Mucosa of rectum (tissue), 2 donors: Measurements from ENCODE around the gene EPM2A.

Experiments
- H3K27ac ChIP-seq, 2 donors: one replicate each; pipeline ENCODE4 v1.7.0; 2013; ENCODE audit warnings: inconsistent platforms in 2 of 2, low read depth in 2 of 2, low read length in 2 of 2
- H3K27me3 ChIP-seq, 2 donors: one replicate each; pipeline ENCODE4 v1.7.0; 2013; ENCODE audit warnings: low read length in 2 of 2; ENCODE audit not compliant: control insufficient read depth in 2 of 2, insufficient read depth in 2 of 2
- H3K36me3 ChIP-seq, 2 donors: one replicate each; pipeline ENCODE4 v1.7.0; 2013; ENCODE audit warnings: low read length in 2 of 2; ENCODE audit not compliant: control insufficient read depth in 2 of 2, insufficient read depth in 2 of 2
- H3K4me1 ChIP-seq, 2 donors: one replicate each; pipeline ENCODE4 v1.7.0; 2013; ENCODE audit warnings: low read length in 2 of 2, mild to moderate bottlenecking in 1 of 2; ENCODE audit not compliant: control insufficient read depth in 2 of 2, insufficient read depth in 2 of 2
- H3K4me3 ChIP-seq, 2 donors: one replicate each; pipeline ENCODE4 v1.7.0; 2013; ENCODE audit warnings: low read length in 2 of 2
- H3K9ac ChIP-seq, 2 donors: one replicate each; pipeline ENCODE4 v1.7.0; 2013; ENCODE audit warnings: low read length in 2 of 2, low read depth in 1 of 2, mild to moderate bottlenecking in 1 of 2
- H3K9me3 ChIP-seq, 2 donors: one replicate each; pipeline ENCODE4 v1.7.0; 2013; ENCODE audit warnings: low read length in 2 of 2; ENCODE audit not compliant: control insufficient read depth in 2 of 2
- donor health status: healthy.
- donor health status: Normal muscosa, but diverticular disease.

Gene EPM2A

DNA sequence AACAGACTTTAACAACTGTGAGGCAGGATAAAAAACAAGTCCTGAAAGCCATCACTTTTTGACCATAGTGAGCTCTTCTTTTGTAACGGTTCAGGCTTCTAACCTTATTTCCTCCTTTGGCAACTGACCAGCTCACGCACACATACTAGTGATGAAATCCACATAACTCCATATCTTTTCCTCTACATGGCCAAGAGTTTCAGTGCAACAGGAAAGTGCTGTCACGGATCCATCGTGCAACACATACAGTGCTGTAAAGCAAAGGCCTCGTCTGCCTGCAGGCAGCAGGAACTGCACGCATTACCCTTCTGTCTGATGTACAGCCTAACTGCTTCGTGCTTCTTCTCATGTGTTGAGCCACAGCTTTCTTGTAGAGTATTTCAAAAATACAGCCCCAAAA is 108.5 kb downstream of the EPM2A start:
- Histone ChIP-seq H3K4me1 (no peaks in the 10 kb centered on the region), H3K36me3 (peaks cover 0 to 2% of the 10 kb centered on the region in 2 donors), H3K9me3 (no peaks in the 10 kb centered on the region), H3K27me3 (no peaks in the 10 kb centered on the region), H3K27ac (no peak overlapping the region), H3K9ac (no peak overlapping the region), H3K4me3 (no peak overlapping the region)

DNA sequence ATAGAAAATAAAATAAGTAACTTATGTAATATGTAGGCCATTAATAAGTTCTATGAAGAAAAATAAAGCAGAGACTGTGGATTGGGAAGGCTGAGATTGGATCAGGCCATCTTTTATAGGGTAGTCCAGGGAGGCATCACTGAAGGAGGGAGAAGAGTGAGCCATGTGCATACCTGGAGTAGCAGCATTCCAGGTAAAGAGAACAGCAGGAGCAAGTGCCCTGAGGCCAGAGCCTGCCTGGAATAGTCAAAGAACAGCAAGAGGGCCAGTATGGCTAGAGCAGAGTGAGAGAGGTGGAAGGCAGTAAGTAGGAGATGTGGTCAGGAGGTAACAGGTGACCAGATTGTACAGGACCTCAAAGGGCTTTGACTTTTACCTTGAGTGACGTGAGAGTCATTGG is 112.1 kb downstream of the EPM2A start:
- Histone ChIP-seq H3K4me3 (no peak overlapping the region), H3K36me3 (peaks cover 0 to 2% of the 10 kb centered on the region in 2 donors), H3K27me3 (no peaks in the 10 kb centered on the region), H3K4me1 (no peaks in the 10 kb centered on the region), H3K27ac (no peak overlapping the region), H3K9me3 (no peaks in the 10 kb centered on the region), H3K9ac (no peak overlapping the region)

DNA sequence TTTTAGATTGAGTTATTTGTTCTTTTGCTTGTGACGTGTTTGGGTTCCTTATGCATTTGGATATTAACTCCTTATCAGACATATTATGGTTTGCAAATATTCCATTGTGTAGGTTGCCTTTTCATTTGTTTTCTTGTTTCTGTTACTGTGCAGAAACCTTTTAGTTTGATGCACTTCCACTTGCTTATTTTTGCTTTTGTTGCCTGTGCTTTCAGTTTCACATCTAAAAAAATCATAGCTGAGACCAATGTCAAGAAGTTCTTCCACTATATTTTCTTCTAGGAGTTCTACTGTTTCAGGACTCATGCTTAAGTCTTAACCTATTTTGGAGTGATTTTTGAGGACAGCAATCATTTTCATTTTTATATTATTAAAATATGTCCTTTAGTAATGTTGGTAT is 113.5 kb downstream of the EPM2A start:
- no peaks in the 10 kb centered on the region for H3K27me3 ChIP-seq
- no peak overlapping the region for H3K9ac ChIP-seq
- H3K4me3 ChIP-seq = no peak overlapping the region
- H3K36me3 ChIP-seq = no peaks in the 10 kb centered on the region
- no peak overlapping the region for H3K27ac ChIP-seq
- no peaks in the 10 kb centered on the region for H3K4me1 ChIP-seq
- no peaks in the 10 kb centered on the region for H3K9me3 ChIP-seq

DNA sequence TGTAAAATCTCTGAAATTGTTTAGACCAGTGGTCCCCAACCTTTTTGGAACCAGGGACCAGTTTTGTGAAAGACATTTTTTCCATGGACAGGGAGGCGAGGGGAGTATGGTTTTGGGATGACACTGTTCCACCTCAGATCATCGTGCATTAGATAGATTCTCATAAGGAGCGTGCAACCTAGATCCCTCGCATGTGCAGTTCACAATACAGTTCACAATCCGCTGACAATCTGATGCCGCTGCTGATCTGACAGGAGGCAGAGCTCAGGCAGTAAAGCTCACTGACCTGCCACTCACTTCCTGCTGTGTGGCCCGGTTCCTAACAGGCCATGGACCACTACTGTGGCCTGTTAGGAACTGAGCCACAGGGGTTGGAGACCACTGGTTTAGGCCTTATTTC is 115.2 kb downstream of the EPM2A start:
- Histone ChIP-seq H3K9me3 (no peaks in the 10 kb centered on the region), H3K4me1 (no peaks in the 10 kb centered on the region), H3K9ac (no peak overlapping the region), H3K27ac (no peak overlapping the region), H3K4me3 (no peak overlapping the region), H3K27me3 (no peaks in the 10 kb centered on the region), H3K36me3 (no peaks in the 10 kb centered on the region)

DNA sequence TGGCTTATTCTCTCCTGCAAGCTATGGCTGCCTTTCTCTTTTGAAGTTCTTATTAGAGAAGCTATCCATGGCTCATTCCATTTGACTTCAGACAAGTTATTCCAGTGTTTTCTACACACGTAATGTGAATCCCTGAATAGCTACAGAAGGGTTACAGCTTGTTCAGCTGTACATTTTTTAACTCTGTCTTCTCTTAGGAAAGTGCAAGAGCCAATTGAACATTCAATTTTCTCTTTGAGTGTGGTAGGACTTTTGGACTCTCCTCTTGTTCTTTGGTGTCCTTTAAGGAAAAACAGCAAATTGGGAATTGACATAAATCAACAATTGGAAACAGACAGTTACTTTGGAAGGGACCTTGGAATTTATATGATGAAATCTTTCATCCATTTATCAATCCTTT is 125.8 kb downstream of the EPM2A start:
- Histone ChIP-seq H3K9me3 (no peaks in the 10 kb centered on the region), H3K27ac (no peak overlapping the region), H3K4me3 (no peak overlapping the region), H3K4me1 (no peaks in the 10 kb centered on the region), H3K9ac (no peak overlapping the region), H3K27me3 (no peaks in the 10 kb centered on the region), H3K36me3 (no peaks in the 10 kb centered on the region)

DNA sequence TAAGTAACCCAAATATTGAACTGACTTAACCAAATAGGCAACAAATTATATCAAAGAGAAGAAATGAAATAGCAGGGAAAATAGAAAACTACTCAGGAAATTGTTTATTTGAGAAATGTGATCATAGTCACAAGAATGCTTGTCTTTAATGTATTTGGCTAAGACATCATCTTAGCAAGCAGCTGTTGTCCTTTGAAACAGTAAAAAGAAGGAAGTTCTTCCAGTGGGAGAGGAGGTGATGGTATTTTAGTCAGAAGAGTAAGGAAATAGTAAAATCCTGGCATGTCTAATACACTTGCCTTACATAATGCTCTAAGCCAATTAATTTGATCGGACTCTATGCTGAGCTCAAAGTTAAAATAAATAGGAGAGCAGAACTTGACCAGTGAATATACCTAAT is 126.5 kb downstream of the EPM2A start:
- no peaks in the 10 kb centered on the region for H3K36me3 ChIP-seq
- no peak overlapping the region for H3K4me3 ChIP-seq
- H3K9ac ChIP-seq = no peak overlapping the region
- H3K4me1 ChIP-seq = no peaks in the 10 kb centered on the region
- H3K27me3 ChIP-seq = no peaks in the 10 kb centered on the region
- no peaks in the 10 kb centered on the region for H3K9me3 ChIP-seq
- no peak overlapping the region for H3K27ac ChIP-seq

DNA sequence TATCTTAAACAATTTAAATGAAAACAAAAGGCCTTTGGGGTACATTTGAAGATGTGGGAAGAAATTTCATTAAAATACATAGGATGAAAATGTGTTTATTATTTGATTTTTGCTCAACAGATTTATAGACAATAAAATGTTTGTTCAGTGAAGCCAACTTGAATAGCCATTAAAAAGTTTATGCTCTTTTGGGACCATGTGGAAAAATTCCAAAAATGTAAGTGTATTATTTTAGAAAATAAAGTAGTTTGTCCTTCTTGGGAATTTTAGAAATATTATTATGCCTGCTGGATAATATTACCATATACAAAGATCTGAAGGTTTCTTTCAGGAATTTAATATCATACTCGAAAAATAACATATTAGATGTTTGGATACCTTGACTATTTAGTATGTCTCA is 131.3 kb downstream of the EPM2A start:
- Histone ChIP-seq H3K4me3 (no peak overlapping the region), H3K9ac (no peak overlapping the region), H3K27ac (no peak overlapping the region), H3K36me3 (no peaks in the 10 kb centered on the region), H3K9me3 (no peaks in the 10 kb centered on the region), H3K4me1 (no peaks in the 10 kb centered on the region), H3K27me3 (no peaks in the 10 kb centered on the region)

DNA sequence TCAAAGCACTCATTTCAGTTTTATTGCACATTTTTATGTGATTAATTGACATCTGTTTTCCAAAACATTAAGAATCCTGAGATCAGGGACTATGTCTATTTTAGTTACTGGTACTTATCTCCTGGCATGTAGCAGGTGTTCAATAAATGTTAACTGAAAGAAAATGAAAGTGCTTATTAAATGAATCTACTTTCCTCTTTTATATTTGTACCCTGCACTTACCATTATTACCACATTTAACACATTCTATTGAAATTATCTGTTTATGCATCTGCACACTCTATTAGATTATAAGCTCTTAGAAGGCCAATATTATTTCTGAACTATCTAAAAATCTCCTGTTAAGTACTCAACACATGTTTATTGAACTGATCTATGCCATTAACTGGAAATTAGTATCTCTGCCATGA is 131.9 kb downstream of the EPM2A start:
- Histone ChIP-seq H3K9me3 (no peaks in the 10 kb centered on the region), H3K9ac (no peak overlapping the region), H3K27ac (no peak overlapping the region), H3K36me3 (no peaks in the 10 kb centered on the region), H3K27me3 (no peaks in the 10 kb centered on the region), H3K4me3 (no peak overlapping the region), H3K4me1 (no peaks in the 10 kb centered on the region)

DNA sequence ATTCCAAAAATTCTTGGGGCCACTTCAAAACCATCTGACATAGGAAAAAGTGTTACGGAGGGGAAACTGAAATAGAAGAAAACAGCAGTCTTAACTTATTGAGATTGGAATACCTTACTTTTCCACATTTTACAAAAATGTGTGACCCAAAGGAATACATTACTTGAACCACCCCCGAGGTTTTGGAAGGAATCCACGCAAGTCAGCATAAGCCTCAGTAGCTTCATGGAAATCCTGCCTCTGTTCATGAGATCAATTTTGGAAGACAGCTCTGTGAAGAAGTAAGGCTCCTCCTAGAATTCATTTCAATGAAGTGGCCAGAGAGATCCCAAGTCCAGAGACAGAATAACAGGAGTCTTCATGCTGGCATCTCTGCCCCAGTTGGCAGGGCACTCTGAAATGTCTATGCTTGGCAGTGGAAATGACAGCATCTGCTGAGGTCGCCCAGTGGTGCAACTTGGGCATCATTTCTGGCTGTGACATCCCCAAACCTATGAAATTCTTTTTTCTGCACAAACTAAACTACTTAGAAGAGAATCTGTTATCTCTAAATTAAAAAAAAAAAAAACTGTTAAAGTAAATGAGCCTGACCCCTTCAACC is 132.5 kb downstream of the EPM2A start:
- no peaks in the 10 kb centered on the region for H3K4me1 ChIP-seq
- no peak overlapping the region for H3K9ac ChIP-seq
- H3K4me3 ChIP-seq = no peak overlapping the region
- no peak overlapping the region for H3K27ac ChIP-seq
- no peaks in the 10 kb centered on the region for H3K27me3 ChIP-seq
- no peaks in the 10 kb centered on the region for H3K36me3 ChIP-seq
- H3K9me3 ChIP-seq = no peaks in the 10 kb centered on the region

DNA sequence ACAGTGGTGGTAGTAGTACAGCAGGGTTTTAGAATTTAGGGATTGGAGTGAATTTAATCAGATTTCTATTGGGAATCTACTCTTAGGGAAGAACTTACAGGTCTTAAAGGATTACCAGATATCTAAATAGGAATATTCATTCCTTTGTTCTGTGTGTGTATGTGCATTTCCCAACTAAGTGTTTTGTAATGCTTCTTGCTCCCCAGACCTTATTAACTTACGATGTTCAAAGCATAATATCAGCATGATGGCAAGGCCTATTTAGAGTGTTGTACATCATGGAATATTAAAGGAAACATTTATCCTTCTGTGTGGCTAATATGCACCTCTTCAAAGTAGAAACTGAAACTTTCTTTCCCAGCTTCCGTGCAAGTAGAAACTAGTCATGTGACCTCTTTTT is 133.9 kb downstream of the EPM2A start:
- no peaks in the 10 kb centered on the region for H3K4me1 ChIP-seq
- no peaks in the 10 kb centered on the region for H3K27me3 ChIP-seq
- no peaks in the 10 kb centered on the region for H3K9me3 ChIP-seq
- H3K4me3 ChIP-seq = no peak overlapping the region
- H3K27ac ChIP-seq = no peak overlapping the region
- no peak overlapping the region for H3K9ac ChIP-seq
- no peaks in the 10 kb centered on the region for H3K36me3 ChIP-seq

DNA sequence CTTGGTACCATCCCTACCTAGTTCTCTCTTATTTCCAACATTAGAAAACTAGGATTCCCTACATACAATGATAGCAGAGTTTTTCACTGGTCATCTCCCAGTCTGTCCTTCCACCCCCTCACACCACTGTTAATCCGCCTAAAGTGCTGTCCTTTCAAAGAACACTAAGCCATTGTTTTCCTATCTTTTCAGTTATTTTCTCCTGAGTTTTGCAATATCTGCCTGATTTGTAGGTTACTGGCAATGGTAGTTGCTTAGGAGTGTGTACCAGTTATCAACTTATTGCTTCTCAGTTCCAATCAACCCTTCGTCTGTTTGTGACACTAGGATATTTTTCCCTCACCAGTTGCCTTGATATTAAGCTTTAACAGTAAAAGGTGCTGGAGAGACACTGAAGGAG is 135.0 kb downstream of the EPM2A start:
- no peaks in the 10 kb centered on the region for H3K4me1 ChIP-seq
- no peaks in the 10 kb centered on the region for H3K36me3 ChIP-seq
- no peak overlapping the region for H3K4me3 ChIP-seq
- no peaks in the 10 kb centered on the region for H3K27me3 ChIP-seq
- no peaks in the 10 kb centered on the region for H3K9me3 ChIP-seq
- H3K9ac ChIP-seq = no peak overlapping the region
- no peak overlapping the region for H3K27ac ChIP-seq
